Measurements from ENCODE around the gene C9orf50.

Gene C9orf50

DNA sequence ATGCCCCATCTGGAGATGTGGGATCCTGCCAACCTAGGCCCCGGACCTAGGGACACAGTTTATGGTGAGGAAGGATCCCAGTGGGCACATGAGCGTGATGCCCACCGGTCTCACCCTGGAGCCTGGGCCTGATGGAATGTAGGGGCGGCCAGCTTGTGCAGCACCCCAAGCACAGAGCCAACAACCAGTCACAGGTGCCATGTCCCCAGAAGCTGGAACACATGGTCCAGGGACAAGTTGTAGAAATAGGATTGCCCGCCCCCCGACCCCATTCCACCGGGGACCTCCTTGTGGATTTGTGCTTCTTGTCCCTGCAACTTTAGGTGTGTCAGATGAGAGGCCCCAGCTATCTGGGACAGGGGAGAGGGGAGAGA is 48.9 kb downstream of the C9orf50 start:
- TF ChIP-seq GATA2 (IDR thresholded peaks at IDR 0.05; ENCODE audit: low read depth, low read length) (no peak), GATA3 (IDR thresholded peaks at IDR 0.05; ENCODE audit: low read depth, low read length) (no peak)

DNA sequence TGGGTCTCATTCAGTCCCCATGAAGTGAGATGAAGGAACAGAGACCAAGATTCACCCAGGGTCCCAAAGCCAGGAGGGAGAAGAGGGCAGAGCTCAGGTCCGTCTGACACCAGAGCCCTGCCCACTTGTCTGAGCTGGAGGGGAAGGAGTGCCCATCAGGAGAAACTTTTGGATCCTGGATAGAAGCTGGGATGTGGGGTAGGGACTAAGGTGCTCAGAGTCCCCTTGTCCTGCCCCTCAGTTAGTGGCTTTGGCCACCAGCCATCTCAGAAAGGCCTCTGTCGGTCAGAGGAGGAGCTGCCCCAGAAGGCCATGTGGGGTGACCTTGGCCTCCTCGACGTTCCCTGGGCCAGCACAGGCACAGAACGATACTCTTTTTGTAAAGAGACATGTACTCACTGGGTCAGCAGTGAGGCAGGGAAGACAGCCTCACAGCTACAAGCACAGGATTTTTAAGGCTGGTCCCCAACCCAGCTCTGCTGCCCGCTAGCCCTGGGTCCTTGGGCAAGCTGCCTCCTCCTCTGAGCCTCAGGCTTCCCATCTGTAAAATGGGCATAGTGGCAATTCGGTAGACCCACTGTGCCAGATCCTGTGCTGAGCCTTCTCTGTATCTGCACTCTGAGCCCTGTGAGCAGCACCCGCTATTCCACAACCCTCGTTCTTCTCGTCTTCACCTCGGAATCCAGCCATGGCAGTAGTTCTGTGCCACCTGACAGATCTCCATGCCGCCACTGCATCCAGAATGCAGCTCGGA is 49.4 kb downstream of the C9orf50 start:
- TF ChIP-seq GATA2 (IDR thresholded peaks at IDR 0.05; ENCODE audit: low read depth, low read length) (no peak), GATA3 (IDR thresholded peaks at IDR 0.05; ENCODE audit: low read depth, low read length) (no peak)

- no peak for TF ChIP-seq GATA3 (IDR thresholded peaks at IDR 0.05; ENCODE audit: low read depth, low read length)
- no peak for TF ChIP-seq GATA2 (IDR thresholded peaks at IDR 0.05; ENCODE audit: low read depth, low read length)
Measured at GRCh38 chr9:129570450-129571297, 50.2 kb downstream of the C9orf50 start.

DNA sequence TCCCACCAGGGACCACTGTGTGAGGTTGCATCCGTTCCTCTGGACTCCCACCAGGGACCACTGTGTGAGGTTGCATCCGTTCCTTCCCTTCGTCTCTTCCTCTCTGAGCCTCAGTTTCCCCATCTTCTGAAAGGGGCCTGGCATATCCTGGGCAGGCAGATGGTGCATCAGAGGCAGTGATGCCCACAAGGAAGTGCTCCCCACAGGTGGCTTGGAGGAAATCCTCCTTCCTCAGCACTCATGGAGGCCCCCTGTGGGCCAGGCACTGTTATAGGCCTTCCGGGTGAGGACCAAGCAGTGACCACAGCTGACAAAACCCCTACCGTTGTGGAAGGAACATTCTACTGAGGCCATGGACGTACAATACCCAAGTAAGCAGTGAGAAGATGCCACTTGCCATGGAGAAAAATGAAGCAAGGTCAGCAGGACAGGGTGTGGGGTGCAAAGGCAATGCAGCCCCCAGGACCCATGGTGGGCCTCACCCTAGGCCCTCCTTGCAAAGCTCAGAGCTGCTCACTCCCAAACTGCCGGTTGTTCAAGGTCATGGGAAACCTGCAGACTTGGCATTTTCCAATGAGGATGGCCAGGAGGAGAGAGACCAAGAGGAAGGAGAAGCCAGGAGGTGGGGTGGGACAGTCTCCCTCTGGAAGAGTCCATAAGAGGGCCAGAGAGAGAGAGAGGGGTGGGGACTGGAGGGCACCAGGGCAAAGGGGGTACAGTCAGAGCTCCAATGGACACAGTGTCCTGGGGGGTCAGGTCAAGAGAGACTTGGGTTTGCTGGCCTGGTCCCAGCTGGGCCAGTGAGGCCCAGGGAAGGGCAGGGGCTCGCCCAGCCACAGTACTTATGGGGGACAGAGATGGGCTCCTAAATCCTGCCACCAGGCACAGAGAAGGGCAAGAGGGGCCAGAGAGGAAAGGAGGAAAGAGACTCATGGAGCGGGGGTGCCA is 51.1 kb downstream of the C9orf50 start:
- TF ChIP-seq GATA3 (IDR thresholded peaks at IDR 0.05; ENCODE audit: low read depth, low read length) (no peak), GATA2 (IDR thresholded peaks at IDR 0.05; ENCODE audit: low read depth, low read length) (no peak)

- TF ChIP-seq GATA2 (IDR thresholded peaks at IDR 0.05; ENCODE audit: low read depth, low read length) (no peak), GATA3 (IDR thresholded peaks at IDR 0.05; ENCODE audit: low read depth, low read length) (no peak)
Measured at GRCh38 chr9:129568560-129569501, 52.1 kb downstream of the C9orf50 start.

- no peak for TF ChIP-seq GATA2 (IDR thresholded peaks at IDR 0.05; ENCODE audit: low read depth, low read length)
- no peak for TF ChIP-seq GATA3 (IDR thresholded peaks at IDR 0.05; ENCODE audit: low read depth, low read length)
Measured at GRCh38 chr9:129567842-129568559, 52.9 kb downstream of the C9orf50 start.

GRCh38 chr9:129567329-129567728 is 53.6 kb downstream of the C9orf50 start:
- TF ChIP-seq GATA2 (IDR thresholded peaks at IDR 0.05; ENCODE audit: low read depth, low read length) (no peak), GATA3 (IDR thresholded peaks at IDR 0.05; ENCODE audit: low read depth, low read length) (no peak)

GRCh38 chr9:129566563-129567266 is 54.2 kb downstream of the C9orf50 start:
- TF ChIP-seq GATA3 (IDR thresholded peaks at IDR 0.05; ENCODE audit: low read depth, low read length) (no peak), GATA2 (IDR thresholded peaks at IDR 0.05; ENCODE audit: low read depth, low read length) (no peak)

- no peak for TF ChIP-seq GATA3 (IDR thresholded peaks at IDR 0.05; ENCODE audit: low read depth, low read length)
- no peak for TF ChIP-seq GATA2 (IDR thresholded peaks at IDR 0.05; ENCODE audit: low read depth, low read length)
Measured at GRCh38 chr9:129562917-129563316, 58.0 kb downstream of the C9orf50 start.

DNA sequence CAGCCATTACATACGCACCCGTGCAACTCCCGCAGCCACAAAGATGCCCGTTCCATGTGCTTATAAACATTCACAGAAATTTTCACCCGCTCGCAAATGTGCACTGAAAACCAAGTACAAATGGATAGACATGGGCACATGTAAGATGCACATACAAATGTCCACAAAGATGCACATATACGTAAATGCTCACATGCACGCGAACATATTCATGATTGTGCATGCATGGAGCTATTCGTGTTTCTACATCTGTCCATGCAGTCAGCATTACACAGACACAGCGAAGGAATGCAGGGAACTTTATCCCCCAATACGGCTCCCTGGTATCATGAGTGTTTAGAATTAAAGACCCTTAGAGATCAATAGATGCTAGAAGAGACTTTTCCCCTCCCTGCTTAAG is 58.4 kb downstream of the C9orf50 start:
- no peak for TF ChIP-seq GATA2 (IDR thresholded peaks at IDR 0.05; ENCODE audit: low read depth, low read length)
- no peak for TF ChIP-seq GATA3 (IDR thresholded peaks at IDR 0.05; ENCODE audit: low read depth, low read length)
